ENCODE measurements around the gene AP1S3. TPM values are rescaled to one million over a fixed set of nuclear protein-coding genes. Genes with fewer than 3 reads are reported as not detected.

AP1S3 gene
- total and polyA plus RNA-seq, 2 donors (not counting 3 experiments of a cell fraction or from before 2014, with no cell fraction given): 0.69 to 3.8 TPM

DNA sequence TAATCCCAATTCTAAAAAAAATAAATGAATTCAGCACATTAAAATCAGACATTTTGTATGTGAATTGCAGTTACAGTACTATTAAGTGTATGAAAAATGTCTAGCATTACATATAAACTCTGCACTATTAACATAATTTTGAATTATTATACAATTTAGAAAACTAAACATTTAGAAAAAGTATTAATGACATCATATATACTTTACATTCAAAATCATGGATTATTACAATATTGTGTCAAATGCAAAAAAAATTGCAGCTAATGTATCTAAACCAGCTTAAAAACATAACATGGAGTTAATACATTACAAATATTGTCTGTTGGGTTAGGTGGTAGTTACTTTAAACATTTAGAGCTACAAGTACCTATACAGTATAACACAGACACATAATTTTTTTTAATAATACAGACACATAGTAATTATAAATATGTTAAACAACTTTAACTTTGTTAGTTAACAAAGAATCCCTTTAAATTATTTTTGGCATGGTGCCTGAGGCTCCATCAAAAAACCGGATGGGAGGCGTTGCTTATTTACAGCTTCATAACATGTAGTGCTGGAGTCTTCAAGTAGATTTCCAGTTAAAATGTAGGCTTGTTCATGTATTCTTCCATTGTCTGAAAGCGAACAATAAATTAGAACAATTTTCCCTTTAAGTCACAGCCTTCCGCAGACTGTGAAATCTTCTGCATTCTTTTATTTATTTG is 79.1 kb downstream of the AP1S3 start:
- BruUV-seq (replicated peaks): no TSS peak
- Histone ChIP-seq H3K9ac (replicated peaks; ENCODE audit: extremely low read depth, insufficient read depth, low read length) (no peak overlapping the region), H4K20me1 (replicated peaks; ENCODE audit: control insufficient read depth, extremely low read depth, insufficient read depth, low read length) (no peaks in the 10 kb centered on the region), H3K4me2 (ENCODE audit: insufficient read depth, low read length) (peak overlapping the region; percentile 21), H2AFZ (ENCODE audit: low read depth, low read length) (no peak overlapping the region), H3K9me1 (replicated peaks; ENCODE audit: control insufficient read depth, extremely low read depth, insufficient read depth, low read length) (peaks cover 2% of the 10 kb centered on the region), H3K36me3 (ENCODE audit: control insufficient read depth in 2 of 2, extremely low read depth in 1 of 2, insufficient read depth in 2 of 2, low read length in 2 of 2) (no peaks in the 10 kb centered on the region), H3K4me1 (ENCODE audit: control insufficient read depth, extremely low read depth, insufficient read depth, low read length) (peaks cover 31% of the 10 kb centered on the region), H3K27me3 (ENCODE audit: control insufficient read depth in 2 of 2, insufficient read depth in 2 of 2, low read length in 2 of 2) (no peaks in the 10 kb centered on the region), H3K27ac (ENCODE audit: insufficient read depth, low read depth, low read length) (no peak overlapping the region), H3K79me2 (ENCODE audit: control insufficient read depth, insufficient read depth, low read length) (no peaks in the 10 kb centered on the region), H3K9me3 (replicated peaks; ENCODE audit: control insufficient read depth, insufficient read depth, low read length) (no peaks in the 10 kb centered on the region), H3K4me3 (replicated peaks in 1 of 3; ENCODE audit: insufficient read depth in 1 of 3, low read depth in 1 of 3, low read length in 3 of 3) (no peak overlapping the region)
- intact Hi-C loops (cut with micrococcal nuclease): loop anchor here (1.0 kb wide), 1 partner anchor 12 kb away; no protein-coding TSS in a partner anchor
- FAIRE-seq: no peak
- dilution Hi-C loops (cut with MboI; ENCODE audit: extremely low pct_ligation_motif_present, low sequenced_read_pairs): no loop called here
- no peak for TF ChIP-seq EZH2 (IDR thresholded peaks at IDR 0.05; ENCODE audit: borderline replicate concordance, low read depth, low read length, severe bottlenecking)
- ChIA-PET POLR2A (no interaction called here), CTCF (interaction anchor here (1.0 to 1.9 kb wide), 9 partner anchors 10 to 66 kb away, joined by 3 to 6 read pairs (median 3); no protein-coding TSS in a partner anchor)
- peak; percentile 76 for DNase-seq (ENCODE audit: low read depth, low spot score)

DNA sequence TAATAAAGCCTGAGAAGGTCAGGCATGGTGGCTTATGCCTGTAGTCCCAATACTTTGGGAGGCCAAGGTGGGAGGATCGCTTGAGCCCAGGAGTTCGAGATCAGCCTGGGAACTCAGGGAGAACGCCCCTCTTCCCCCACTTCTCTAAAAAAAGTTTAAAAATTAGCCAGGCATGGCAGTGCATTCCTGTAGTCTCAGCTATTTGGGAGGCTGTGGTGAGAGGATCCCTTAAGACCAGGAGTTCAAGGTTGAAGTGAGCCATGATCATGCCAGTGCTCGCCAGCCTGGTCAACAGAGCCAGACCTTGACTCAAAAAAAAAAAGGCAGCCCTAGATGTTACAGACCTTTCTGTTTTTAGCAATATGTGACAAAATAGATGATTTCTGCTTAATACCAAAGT is 83.4 kb downstream of the AP1S3 start:
- Histone ChIP-seq H3K9me1 (replicated peaks; ENCODE audit: control insufficient read depth, extremely low read depth, insufficient read depth, low read length) (peaks cover 2% of the 10 kb centered on the region), H3K9ac (replicated peaks; ENCODE audit: extremely low read depth, insufficient read depth, low read length) (no peak overlapping the region), H3K27ac (ENCODE audit: insufficient read depth, low read depth, low read length) (no peak overlapping the region), H3K27me3 (ENCODE audit: control insufficient read depth in 2 of 2, insufficient read depth in 2 of 2, low read length in 2 of 2) (no peaks in the 10 kb centered on the region), H3K79me2 (ENCODE audit: control insufficient read depth, insufficient read depth, low read length) (no peaks in the 10 kb centered on the region), H3K36me3 (ENCODE audit: control insufficient read depth in 2 of 2, extremely low read depth in 1 of 2, insufficient read depth in 2 of 2, low read length in 2 of 2) (no peaks in the 10 kb centered on the region), H3K9me3 (replicated peaks; ENCODE audit: control insufficient read depth, insufficient read depth, low read length) (no peaks in the 10 kb centered on the region), H3K4me1 (ENCODE audit: control insufficient read depth, extremely low read depth, insufficient read depth, low read length) (peaks cover 8% of the 10 kb centered on the region), H3K4me3 (replicated peaks in 1 of 3; ENCODE audit: insufficient read depth in 1 of 3, low read depth in 1 of 3, low read length in 3 of 3) (no peak overlapping the region), H2AFZ (ENCODE audit: low read depth, low read length) (no peak overlapping the region), H3K4me2 (ENCODE audit: insufficient read depth, low read length) (no peak overlapping the region), H4K20me1 (replicated peaks; ENCODE audit: control insufficient read depth, extremely low read depth, insufficient read depth, low read length) (no peaks in the 10 kb centered on the region)
- intact Hi-C loops (cut with micrococcal nuclease) (no loop called here), dilution Hi-C loops (cut with MboI; ENCODE audit: extremely low pct_ligation_motif_present, low sequenced_read_pairs) (no loop called here)
- DNase-seq (ENCODE audit: low read depth, low spot score) (no peak), FAIRE-seq (no peak)
- BruUV-seq (replicated peaks): no TSS peak
- ChIA-PET POLR2A (no interaction called here), CTCF (interaction anchor here (0.9 kb wide), 2 partner anchors 11 to 62 kb away, joined by 3 read pairs; no protein-coding TSS in a partner anchor)
- TF ChIP-seq POLR2AphosphoS5 (IDR thresholded peaks at IDR 0.05; ENCODE audit: insufficient read depth, low read depth, low read length): no peak
